HG02852 (cell line): ENCODE measurements around the gene QSOX1.
"Not testable (repeated sequence)": the region's sequence is repeated elsewhere in the genome, so short reads cannot be mapped to it uniquely, and the experiment has no call there.

ENCODE experiments used
- ATAC-seq: cut with Tn5 transposase; IDR thresholded peaks from one replicate; pipeline ENCODE4 v1.9.1; 2021; ENCODE audit warnings: mild to moderate bottlenecking, moderate library complexity; ENCODE audit not compliant: unreplicated experiment

Gene QSOX1

GRCh38 chr1:180154325-180155181 lies at the start of gene QSOX1:
TSS of gene QSOX1 (plus strand) at chr1:180154869. CDS start at chr1:180154908, 39 bp downstream.
- peak; percentile 91 for ATAC-seq

GRCh38 chr1:180112091-180112490 lies 42.6 kb upstream of the QSOX1 start:
- ATAC-seq = no peak

- ATAC-seq = no peak
Measured at GRCh38 chr1:180112984-180113647, 41.6 kb upstream of the QSOX1 start.

GRCh38 chr1:180114396-180114945 lies 40.2 kb upstream of the QSOX1 start:
- no peak for ATAC-seq

DNA sequence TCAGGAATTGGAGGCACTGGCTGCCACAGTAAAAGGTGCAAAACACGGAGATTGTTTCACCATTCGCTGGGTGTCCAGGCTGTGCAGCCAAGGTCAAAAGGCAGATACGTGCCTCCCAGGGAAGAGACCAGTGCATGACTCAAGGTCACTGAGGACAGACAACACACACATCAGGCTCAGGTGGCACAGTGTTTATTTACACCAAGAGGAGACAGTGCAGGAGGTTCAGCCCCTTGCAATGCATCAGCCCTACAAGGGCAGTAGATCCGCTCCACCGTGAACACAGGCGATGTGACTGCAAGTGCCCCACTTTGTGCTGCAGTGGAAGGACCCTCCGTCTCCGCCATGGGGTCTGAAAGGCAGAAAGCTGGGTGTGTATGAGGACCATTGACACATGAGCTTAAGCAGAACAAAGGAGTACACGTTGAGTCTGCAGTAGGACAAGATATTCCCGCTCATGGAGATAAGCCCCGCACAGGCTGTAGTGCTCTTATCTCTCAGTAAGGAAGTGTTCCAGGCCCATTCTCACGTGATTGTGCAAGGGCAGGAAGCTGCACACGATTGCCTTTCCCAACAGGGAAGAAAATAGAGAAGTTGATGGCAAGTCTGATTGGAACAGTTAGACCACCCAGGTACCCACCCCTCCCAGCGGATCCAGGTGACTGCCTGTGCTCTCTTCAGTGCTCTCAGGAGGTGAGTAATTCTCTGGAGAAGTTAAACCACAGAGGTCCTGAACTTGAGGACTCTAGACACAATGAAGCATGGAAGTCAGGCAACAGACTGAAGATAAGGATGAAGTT lies 37.5 kb upstream of the QSOX1 start:
- no peak for ATAC-seq

DNA sequence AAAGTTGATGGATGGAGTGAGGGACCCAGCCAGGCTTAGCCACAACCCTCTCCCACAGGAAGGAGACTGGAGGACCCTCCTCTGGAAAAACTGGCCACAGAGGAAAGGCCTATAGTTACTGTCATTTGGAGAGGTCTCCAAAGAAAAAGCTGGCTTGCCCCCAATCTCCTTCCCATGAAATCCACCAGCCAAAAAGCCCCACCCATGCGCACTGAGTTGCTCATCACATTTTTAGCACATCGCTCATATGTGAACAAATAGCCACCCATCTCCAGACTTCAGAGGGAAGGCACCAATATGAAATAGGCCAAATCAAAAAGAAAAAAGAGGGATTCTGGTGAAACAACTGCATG lies 36.9 kb upstream of the QSOX1 start:
- ATAC-seq = no peak

- no peak for ATAC-seq
Measured at GRCh38 chr1:180119837-180120236, 34.8 kb upstream of the QSOX1 start.

- ATAC-seq = no peak
Measured at GRCh38 chr1:180123463-180123936, 31.2 kb upstream of the QSOX1 start.

DNA sequence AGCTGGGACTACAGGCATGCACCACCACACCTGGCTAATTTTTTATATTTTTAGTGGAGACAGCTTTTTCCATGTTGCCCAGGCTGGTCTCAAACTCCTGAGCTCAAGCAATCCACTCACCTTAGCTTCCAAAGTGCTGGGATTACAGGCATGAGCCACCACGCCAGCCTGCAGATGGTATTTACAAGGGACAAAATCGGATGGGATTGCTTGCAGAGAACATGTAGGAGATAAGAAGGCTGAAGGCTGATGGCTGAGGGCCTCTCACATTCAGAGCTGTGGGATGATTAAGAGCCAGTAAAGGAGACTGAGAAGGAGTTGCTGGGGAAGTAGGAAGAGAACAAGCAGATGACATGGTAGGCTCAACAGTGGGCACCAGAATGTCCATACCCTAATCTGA lies 24.0 kb upstream of the QSOX1 start:
- no peak for ATAC-seq

- no peak for ATAC-seq
Measured at GRCh38 chr1:180131510-180131909, 23.2 kb upstream of the QSOX1 start.

DNA sequence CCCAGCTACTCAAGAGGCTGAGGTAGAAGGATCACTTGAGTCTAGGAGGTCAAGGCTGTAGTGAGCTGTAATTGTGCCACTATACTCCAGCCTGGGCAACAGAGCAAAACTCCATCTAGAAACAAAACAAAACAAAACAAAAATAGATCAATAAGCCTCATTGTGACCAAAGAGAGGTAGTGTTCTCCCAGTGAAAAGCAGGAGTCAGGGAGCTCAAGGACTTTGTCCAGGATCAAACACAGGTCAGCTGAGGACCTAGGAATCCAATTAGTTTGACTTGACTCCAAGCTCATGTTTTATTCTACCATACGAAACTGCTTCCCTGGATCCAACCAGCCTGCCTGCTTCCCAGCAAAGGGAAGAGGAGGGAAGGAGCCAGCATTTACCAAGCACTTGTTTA lies 21.5 kb upstream of the QSOX1 start:
- ATAC-seq = no peak

GRCh38 chr1:180133688-180134087 lies 21.0 kb upstream of the QSOX1 start:
- not testable (repeated sequence) for ATAC-seq

GRCh38 chr1:180135535-180135934 lies 19.1 kb upstream of the QSOX1 start:
- no peak for ATAC-seq

GRCh38 chr1:180136331-180136967 lies 18.2 kb upstream of the QSOX1 start:
- no peak for ATAC-seq

DNA sequence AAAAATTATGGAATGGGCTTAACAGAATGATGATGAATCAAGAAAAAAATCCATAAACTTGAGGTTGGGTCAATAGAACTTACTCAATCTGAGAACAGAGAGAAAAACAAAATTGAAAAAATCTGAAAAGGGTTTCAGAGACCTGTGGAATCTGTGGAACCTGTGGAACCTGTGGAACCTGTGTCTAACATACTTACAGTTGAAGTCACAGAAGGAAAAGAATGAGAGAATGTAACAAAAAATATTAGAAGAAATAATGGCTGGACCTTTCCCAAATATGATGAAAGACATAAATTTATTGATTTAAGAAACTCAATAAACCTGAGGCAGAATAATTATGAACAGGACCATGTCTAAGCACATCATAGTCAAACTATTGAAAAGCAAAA lies 17.7 kb upstream of the QSOX1 start:
- ATAC-seq = no peak

- no peak for ATAC-seq
Measured at GRCh38 chr1:180137776-180138175, 16.9 kb upstream of the QSOX1 start.

- ATAC-seq = no peak
Measured at GRCh38 chr1:180141381-180141934, 13.2 kb upstream of the QSOX1 start.

DNA sequence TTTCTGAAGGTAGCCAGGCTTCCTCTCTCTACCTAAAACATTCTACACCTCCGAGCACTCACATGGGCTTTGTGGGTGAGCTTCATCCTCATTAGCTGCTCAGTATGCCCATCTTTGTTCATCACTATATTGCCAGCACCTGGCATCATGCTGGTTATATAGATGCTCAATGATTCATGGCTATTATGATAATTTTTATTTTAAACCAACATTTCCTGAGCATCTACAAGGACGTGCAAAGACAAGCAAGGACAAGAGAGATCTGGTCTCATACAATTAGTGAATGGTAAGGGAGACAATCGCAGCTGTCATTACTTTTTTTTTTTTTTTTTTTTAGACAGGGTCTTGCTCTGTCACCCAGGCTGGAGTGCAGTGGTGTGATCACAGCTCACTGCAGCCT lies 11.3 kb upstream of the QSOX1 start:
- no peak for ATAC-seq

- ATAC-seq = no peak
Measured at GRCh38 chr1:180144659-180145357, 9.9 kb upstream of the QSOX1 start.

- no peak for ATAC-seq
Measured at GRCh38 chr1:180145446-180145845, 9.2 kb upstream of the QSOX1 start.
